Activated CD4-positive, alpha-beta T cell treated with anti-CD3 and anti-CD28 coated beads, Interleukin-2, amount 50 U/mL, for 4 hours (primary cell): Measurements from ENCODE around the gene TRDN.
"Not testable (repeated sequence)": the region's sequence is repeated elsewhere in the genome, so short reads cannot be mapped to it uniquely, and the experiment has no call there.

Source experiments
- DNase-seq, 2 experiments: peaks; one replicate each; pipeline ENCODE4 v3.0.0-alpha.2; 2020

The TRDN gene

DNA sequence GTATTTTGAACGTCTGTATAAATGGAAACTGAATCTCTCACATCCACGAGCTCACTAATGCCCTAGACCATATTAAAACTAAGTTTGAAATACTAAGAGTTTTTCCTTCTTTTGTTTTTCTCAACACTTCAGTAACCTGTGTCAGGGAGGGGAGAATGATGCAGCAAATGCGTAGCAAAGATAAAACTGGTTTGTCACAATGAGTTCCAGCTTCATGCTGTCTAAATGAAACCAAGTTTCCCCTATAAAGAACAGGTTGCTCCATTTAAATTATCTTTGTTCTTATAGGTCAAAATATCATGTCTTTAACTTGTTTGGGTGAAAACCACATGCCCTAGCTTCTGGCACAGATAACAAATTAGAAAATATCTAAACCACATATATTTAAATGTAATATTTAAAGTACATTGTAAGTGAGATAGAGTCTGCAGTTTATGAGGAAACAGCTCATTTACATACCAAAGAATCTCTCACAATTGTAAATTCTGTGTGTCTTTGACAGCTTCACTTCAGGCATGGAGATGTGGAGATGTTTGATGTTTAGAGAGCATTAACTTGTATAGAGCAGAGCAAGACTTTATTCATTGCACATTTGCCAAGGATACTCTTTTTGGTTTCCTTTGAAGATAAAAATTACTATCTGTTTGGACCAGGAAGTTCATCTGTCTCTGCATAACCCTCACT, 7.3 kb downstream of the TRDN start:
- no peak for DNase-seq

DNA sequence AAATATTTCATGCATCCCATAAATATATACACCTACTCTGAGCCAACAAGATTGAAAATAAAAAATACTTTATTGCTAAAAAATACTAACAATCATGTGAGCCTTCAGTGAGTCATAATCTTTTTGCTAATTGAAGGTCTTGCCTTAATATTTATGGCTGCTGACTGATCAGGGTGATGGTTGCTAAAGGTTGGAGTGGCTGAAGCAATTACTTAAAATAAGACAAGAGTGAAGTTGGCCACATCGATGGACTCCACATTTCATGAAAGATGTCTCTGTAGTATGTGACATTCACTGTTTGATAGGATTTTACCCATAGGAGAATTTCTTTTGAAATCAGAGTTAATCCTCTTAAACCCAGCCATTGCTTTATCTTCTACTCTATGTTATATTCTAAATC, 11.1 kb downstream of the TRDN start:
- no peak for DNase-seq

DNA sequence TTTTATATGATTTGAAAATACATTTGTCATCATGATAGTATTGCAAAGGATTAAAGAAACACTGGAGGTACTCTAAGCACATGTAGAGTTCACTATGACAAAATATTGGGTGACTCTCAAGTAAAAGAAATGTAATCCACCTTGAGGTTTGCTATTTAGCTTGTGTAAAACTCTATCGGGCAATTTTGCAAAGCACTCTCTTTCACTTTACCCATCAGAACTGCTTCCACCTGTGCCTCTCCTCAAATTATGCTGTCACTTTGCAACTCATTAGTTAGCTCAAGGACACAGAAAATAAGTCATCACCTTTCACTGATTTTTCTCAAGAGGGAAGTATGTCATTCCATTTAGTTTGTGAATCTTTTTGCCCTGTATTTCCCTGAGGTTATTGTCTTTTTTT, 14.0 kb downstream of the TRDN start:
- DNase-seq = no peak

DNA sequence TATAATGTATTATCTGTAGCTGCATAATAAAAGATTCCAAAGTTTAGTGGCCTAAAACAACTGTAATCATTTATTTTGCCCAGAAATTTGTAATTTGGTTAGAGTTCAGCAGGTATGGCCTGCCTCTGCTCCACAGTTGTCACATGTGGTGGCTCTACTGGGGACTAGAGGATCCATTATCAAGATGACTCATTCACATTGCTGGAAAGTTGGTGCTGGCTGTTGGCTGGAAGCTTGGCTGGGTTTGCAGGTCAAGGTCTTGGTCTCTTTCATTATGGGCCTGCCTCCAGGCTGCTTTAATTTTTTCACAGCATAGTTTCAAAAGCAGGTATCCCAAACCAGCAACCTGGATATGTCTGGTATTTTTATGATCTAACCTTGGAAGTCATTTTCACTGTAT, 17.6 kb downstream of the TRDN start:
- no peak for DNase-seq

DNA sequence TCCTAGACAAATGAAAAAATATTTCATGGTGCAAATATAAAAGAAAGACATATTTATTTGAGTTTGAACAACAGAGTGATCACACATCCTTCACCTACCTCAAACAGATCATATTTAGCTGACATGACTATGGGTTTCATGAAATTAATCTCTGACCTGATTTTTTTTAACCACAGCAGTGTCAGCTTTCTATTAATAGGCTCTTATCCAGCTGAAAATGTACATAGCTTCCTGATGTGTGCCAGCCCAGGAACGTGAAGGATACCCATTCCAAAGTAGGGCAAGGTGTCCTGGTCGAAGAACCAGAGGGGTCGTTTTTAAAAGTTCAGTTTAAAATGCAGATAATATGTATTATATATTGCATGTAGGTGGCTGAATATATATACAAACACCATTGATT, 19.8 kb downstream of the TRDN start:
- DNase-seq = no peak

DNA sequence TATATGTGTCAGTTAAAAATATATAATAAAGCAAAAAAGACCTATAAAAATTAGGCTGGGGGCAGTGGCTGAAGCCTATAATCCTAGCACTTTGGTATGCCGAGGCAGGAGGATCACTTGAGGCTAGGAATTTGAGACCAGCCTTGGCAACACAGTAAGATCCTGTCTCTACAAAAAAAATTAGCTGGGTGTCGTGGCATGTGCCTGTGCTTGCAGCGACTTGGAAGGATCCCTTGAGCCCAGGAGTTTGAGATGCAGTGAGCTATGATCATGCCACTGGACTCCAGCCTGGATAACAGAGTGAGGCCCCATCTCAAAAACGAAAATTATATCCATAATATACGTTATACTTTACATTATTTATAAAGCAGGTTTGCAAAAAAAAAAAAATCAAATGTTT, 20.7 kb downstream of the TRDN start:
- DNase-seq = no peak

DNA sequence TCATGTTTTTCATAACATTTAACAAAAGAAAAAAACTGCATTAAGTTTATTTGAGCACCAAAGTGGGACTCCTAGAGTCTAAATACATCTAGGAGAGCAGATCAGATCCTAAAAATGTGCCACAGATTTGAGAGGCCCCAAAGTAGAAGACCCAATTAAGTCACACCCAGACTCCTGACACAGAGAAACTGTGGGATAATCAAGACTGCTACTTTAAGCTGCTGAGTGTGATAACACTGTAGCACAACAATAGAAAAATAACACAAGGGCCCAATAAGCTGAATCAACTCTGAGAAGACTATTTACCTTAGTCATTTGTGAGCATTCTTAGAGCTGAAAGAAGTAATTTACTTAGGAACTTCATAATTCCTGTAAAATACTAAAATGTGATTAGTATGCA, 26.0 kb downstream of the TRDN start:
- DNase-seq = no peak

DNA sequence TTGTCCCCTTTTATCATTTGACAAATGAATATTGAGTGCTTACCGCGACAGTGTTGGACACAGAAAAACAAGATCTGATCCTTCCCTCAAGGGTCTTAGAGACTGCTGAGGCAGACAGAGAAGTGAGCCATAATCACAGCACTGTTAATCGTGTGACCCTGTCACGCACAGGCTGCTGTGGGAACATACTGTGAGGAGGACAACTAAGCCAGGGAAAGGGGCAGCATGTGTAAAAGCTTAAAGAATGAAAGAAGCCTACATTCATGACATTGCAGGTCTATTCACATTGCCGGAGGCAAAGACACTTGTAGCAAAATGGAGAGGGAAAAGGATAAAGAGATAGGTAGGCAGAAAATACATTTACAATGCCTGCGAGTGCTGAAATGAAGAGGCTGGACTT, 32.7 kb downstream of the TRDN start:
- no peak for DNase-seq

DNA sequence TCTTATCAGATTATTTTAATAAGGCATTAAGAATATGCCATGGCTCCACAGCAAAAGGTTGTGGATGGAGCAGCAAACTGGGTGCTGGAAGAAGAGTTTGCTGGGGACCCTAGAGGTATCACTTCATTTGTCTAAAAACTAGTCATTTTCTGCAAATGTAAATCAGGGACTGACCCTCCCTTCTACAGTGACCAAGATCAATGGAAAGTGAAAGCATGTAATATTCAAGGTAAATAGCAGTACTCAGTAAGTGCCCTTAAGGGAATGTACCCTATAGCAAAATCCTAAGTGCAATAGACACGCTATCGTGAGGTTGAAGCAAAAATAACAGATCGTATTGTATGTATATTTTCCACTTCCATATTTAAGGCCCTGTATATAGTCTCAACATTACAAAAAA, 38.7 kb downstream of the TRDN start:
- no peak for DNase-seq

DNA sequence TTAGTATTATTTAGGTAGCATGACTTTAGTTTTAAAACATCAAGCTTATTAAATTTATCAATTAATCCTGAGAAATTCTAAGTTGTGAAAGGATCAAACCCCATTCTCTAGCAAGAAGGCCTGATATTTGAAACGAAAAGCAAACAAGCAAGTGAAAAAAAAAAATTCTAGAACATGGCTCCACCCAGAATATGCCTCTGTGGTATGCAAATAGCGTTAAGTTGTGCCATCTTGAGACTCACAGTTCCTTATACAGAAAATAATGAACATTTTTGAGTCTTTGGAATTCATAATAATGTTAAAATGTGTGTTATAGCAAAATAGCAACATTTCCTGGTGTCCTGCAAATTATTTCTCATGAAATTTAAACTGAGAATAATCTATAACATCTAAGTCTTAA, 42.0 kb downstream of the TRDN start:
- DNase-seq = no peak

DNA sequence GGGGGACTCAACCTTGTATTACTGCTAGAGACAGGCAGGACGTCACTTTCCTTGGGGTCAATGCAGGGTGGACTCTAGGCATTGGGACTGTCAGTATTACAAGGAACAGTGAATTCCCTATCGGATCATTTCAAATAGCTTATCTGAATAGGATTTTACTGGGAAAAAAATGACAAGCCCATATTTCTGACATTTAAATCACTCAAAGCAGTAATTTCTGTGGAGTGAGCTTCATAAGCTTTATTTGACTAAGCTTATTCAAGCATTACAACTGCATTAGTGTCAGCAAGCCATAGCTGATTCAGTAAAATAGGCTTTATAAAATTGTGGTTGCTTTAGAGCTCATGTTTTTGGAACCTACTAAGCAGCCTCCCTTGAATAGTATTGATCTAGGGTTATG, 44.3 kb downstream of the TRDN start:
- DNase-seq = no peak

DNA sequence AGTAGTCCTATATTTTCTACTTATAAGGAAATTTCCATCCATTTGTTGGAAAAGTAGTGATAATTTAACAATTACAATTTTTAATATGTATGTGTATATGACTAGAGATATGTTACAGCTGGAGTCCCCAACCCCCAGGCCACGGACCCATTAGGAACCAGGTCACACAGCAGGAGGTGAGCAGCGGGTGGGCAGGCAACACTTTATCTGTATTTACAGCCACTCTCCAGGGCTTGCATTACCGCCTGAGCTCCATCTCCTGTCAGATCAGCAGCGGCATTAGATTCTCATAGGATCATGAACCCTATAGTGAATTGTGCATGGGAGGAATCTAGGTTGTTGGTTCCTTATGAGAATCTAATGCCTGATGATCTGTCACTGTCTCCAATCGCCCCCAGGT, 46.8 kb downstream of the TRDN start:
- no peak for DNase-seq

DNA sequence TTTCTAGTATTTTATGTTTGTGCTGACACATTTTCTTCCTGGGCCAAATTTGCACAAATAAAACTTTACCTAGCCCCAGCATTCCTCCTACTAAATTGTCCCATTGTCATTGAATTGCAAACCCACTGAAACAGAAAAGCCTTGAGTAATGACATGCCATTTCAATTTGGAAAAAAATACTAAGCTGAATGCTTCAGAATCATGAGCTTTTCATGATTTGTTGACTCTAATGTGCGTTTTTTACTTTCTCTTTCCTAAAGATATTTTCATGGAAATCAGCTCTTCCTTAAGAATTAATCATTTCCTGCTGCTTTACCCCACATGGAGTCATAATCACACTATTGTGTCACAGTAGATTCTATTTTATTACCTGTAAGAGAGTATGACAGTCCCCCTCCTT, 47.4 kb downstream of the TRDN start:
- DNase-seq = no peak

DNA sequence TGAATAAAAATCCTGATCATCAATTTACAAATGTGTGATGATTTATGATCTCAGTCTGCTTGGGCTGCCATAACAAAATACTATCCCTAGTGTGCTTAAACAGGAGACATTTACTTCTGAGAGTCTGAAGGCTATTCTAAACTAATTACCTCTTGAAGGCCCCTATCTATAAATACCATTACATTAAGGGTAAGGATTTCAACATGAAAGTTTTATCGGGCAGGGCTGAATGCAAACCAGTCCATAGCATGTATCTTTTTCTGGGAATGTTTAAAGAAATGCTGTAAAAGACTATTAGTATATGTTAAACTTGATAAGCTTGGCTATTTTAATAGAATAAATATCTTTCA, 48.2 kb downstream of the TRDN start:
- DNase-seq = no peak

DNA sequence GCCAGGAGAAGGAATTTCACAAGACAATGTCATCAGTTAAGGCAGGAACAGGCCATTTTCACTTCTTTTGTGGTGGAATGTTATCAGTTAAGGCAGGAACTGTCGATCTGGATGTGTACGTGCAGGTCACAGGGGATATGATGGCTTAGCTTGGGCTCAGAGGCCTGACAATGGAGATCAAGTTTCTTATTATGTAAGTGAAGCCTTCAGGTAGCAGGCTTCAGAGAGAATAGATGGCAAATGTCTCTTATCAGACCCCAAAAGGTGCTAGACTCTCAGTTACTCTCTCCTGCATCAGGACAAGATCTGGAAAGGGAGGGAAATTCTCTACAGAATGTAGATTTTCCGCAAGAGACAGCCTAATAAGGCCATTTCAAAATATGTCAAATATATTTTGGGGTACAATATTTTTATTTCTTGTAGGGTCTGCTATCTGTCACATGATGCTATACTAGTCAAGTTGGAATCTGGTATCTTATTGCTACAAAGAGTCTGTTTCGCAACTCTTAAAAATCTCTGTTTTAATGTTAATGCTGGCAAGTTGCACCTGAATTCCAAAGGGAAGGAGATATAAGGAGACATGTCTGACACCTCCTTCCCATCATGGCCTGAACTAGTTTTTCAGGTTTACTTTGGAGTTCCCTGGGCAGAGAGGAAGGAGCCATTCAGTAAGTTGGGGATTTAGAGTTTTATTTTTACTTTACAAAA, 48.8 kb downstream of the TRDN start:
- no peak for DNase-seq

DNA sequence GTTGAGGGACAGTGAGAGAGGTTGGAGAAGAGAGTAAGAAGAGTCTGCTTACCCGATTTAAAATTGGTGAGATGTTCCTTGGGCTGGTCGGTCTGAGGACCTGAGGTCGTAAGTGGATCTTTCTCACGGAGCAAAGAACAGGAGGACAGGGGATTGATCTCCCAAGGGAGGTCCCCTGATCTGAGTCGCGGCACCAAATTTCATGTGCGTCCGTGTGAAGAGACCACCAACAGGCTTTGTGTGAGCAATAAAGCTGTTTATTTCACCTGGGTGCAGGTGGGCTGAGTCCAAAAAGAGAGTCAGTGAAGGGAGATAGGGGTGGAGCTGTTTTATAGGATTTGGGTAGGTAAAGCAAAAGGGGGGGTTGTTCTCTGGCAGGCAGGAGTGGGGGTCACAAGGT, 49.3 kb downstream of the TRDN start:
- not testable (repeated sequence) for DNase-seq

DNA sequence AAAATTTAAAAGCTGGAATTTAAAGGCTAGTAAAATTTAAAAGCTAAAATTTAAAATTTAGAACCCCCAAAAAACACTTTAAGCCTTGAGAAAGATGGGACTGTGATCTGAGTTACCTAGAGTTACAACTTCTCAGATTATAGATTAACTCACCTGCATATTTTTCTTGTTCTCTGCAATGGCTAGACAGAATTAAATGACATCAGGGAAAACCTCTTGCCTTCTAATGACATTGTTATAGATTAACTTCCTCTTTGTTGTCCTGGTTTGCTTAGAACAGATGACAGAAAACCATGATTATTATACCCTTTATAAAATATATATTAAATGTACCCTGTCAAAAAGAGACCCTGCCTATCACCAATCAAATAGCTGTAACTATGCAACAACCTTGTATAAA, 56.4 kb downstream of the TRDN start:
- no peak for DNase-seq

DNA sequence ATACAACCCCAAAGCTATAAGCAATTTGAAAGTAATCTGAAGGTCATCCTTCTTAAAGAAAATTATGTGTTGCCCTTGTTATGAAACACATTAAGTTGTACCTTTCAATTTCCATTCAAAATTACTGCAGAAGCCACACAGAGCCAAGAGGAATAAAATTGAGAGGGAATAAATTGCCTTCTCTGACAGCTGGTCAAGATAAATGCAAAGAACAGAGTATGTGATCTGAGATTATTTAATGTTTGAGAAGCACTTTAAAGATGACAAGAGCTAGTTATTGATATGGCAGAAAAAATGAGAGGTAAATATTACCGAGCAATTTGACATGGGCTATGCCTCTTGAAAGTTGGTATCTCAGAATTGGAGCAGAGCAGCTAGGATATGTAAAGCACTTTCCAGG, 61.6 kb downstream of the TRDN start:
- DNase-seq = no peak

DNA sequence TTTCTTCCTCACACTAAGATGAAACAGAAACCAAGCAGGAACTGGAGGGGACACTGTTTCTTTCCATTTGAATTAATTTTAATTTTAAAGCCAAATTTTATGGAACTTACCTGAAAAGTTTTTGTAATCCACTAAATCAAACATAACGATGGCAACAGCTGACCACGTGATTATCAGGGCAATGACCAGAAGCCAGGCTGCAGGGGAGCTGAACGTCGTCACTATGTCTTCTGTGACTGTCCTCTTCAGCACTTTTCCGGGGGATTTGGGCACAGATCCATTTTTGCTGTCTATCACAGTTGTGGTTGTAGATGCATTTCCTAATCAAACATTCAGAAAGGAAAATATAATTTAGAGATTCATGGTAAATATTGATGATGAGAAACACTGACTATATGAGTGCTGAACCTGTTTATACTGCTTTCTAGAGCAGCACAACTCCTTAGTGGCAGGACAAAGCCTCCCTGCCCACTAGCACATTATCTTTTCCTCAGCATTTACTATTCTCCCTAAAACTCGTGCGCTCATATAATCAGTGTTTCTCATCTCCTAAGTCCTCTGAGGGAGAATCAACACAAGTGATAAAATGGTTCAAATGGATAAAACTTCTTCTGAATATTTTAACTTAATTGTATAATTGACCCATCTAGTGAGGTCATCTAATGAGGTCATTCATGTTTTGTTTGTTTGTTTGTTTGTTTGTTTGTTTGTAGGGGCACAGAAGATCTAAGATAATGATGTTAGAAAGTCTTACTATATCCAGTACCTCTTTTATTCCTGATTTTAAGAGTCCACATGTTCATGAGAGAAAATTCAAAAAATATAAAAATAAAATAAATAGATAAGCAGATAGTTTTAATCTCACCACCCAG, 65.7 kb downstream of the TRDN start:
- no peak for DNase-seq

DNA sequence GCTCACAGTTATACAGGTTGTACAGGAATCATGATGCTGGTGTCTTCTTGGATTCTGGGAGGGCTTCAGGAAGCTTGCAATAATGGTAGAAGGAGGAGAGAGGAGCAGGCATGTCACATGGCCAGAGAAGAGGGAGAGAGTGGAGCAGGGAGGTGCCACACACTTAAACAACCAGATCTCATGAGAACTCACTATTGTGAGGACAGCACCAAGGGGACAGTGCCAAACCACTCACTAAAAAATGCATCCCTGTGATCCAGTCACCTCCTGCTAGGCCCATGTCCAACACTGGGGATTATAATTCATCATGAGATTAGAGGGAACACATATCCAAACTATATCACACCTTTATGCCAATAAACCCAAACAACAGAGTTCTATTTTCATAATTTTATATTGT, 67.2 kb downstream of the TRDN start:
- DNase-seq = no peak

DNA sequence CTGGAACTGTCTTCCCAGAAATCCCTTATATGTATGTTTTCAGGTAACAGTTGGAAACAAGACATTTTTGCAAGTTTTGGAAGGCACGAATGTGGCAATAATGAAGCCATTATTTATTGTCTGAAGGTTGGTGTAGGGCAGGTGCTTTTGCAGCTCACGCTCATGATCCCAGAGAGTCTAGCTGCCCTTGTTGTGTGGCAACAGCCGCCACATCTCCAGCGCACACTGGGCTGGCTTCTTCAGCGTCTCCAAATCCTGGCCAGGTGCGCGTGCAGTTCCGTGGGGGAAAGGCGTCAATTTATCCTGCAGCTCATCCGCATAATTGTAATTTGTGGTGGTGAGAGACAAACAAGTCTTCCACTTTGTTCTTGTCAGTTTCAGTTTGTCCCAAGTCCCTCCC, 71.2 kb downstream of the TRDN start:
- DNase-seq = no peak

DNA sequence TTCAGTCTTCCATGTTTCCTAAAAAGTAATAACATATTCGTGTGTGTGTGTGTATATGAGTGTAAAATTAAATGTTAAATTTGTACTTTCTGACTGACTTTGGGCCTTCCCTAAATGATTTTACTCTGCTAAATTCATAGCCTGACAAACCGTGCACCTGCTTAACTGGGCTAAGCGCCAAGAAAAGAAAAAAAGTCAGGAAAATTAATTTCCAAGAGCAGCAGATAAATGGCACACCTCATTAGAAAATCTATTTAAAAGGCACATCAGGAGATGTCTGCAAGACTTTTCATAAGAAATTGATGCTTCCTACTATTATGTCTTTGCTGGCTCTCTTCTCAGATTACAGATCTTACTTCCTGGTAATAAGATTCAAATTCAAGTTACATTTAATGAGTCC, 72.4 kb downstream of the TRDN start:
- no peak for DNase-seq

DNA sequence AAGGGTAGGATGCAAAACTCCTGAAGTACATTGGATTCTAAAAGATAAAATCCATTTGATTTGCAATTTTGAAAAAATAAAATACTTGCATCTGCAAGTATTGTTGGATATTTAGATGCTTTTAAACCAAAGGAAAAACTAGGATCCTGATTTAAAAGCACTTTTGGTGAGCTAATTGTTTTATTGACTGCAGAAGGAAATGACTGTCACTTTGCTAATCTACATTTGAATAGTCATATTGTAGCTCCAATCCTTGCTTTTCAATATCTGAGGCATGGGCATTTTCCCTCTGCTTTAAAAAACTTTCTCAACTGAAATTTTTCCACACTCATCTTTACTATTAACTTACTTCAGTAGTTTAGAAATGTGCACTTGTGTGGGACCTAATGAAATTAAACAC, 74.1 kb downstream of the TRDN start:
- DNase-seq = no peak

DNA sequence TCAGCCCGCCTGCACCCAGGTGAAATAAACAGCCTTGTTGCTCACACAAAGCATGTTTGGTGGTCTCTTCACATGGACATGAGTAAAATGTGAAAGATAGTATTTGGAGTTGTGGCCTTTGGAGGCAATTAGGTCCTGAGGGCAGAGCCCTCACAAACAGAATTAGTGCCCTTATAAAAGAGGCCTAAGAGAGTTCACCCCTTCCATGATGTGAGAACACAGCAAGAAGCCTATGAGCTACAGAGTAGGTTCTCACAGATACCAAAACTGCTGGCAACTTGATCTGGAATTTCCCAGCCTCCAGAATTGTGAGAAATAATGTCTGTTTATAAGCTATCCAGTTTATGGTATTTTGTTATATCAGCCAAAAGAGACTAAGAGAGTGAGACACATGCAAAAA, 74.5 kb downstream of the TRDN start:
- no peak for DNase-seq
